ENCODE results near the gene IGF2BP1. TPM values are rescaled to one million over a fixed set of nuclear protein-coding genes. Genes with fewer than 3 reads are reported as not detected.

IGF2BP1 gene
- total and polyA plus RNA-seq, 7 donors = 0.14 to 0.36 (median 0.20) TPM; not detected in 4

DNA sequence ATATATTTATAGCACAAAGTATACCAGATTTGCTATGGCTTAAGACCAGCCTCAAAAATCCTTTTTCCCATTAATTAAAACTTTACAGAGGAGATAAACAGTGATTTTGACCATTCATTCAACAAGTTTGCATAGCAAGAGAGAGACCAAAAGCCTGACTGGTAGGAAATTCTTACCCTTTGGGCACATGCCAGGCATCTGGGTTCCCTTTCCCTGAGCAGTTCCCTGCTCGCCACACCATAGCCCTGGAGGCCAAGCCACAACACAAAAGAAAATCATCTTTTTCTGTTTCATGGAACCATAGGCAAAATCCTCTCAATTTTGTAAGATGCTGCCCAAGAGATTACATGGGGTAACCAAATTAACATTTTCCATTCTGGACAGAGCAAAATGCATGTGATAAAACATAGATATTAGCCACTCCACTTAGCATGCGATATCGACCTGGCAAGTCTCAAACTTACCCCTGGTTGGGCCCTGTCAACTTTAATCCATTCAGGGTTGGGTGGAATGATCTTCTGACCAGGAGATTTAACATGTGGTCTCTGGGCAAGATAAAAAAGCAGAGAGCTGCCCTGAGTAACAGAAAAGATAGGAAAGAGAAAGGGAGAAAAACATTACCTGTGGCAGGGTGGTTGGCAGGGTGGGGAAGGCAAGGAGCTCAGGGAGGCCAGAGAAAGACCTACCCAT is 77.8 kb downstream of the IGF2BP1 start:
- no peaks in the 10 kb centered on the region for H3K9me3 ChIP-seq
- no peak overlapping the region for H3K4me3 ChIP-seq
- H3K4me1 ChIP-seq = no peaks in the 10 kb centered on the region
- 91 to 92% methylated on average over 3 of the region's 3 CpGs for WGBS, 2 donors
- intact Hi-C loops (cut with DNase I) = no loop called here
- H3K36me3 ChIP-seq = no peaks in the 10 kb centered on the region
- H3K27ac ChIP-seq = no peak overlapping the region
- DNase-seq = no peak
- TF ChIP-seq POLR2AphosphoS5 (IDR thresholded peaks at IDR 0.05) (no peak), POLR2A (IDR thresholded peaks at IDR 0.05) (no peak), EP300 (IDR thresholded peaks at IDR 0.05) (no peak)
- TF ChIP-seq, protein P1, sequence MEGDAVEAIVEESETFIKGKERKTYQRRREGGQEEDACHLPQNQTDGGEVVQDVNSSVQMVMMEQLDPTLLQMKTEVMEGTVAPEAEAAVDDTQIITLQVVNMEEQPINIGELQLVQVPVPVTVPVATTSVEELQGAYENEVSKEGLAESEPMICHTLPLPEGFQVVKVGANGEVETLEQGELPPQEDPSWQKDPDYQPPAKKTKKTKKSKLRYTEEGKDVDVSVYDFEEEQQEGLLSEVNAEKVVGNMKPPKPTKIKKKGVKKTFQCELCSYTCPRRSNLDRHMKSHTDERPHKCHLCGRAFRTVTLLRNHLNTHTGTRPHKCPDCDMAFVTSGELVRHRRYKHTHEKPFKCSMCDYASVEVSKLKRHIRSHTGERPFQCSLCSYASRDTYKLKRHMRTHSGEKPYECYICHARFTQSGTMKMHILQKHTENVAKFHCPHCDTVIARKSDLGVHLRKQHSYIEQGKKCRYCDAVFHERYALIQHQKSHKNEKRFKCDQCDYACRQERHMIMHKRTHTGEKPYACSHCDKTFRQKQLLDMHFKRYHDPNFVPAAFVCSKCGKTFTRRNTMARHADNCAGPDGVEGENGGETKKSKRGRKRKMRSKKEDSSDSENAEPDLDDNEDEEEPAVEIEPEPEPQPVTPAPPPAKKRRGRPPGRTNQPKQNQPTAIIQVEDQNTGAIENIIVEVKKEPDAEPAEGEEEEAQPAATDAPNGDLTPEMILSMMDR (IDR thresholded peaks at IDR 0.05) = no peak
- peaks cover 0 to 8% (median 0%) of the 10 kb centered on the region in 3 donors for H3K27me3 ChIP-seq

GRCh38 chr17:49076573-49077384 is 79.6 kb downstream of the IGF2BP1 start:
- H3K4me3 ChIP-seq = no peak overlapping the region
- no peak for TF ChIP-seq EP300 (IDR thresholded peaks at IDR 0.05)
- TF ChIP-seq POLR2AphosphoS5 (IDR thresholded peaks at IDR 0.05) = no peak
- no peak for TF ChIP-seq POLR2A (IDR thresholded peaks at IDR 0.05)
- TF ChIP-seq, protein P1 (IDR thresholded peaks at IDR 0.05) = no peak
- no peaks in the 10 kb centered on the region for H3K36me3 ChIP-seq
- intact Hi-C loops (cut with DNase I) = no loop called here
- DNase-seq = no peak
- 86 to 88% methylated on average over 7 of the region's 7 CpGs for WGBS, 2 donors
- peaks cover 0 to 8% (median 0%) of the 10 kb centered on the region in 3 donors for H3K27me3 ChIP-seq
- no peaks in the 10 kb centered on the region for H3K4me1 ChIP-seq
- H3K27ac ChIP-seq = no peak overlapping the region
- H3K9me3 ChIP-seq = no peaks in the 10 kb centered on the region

GRCh38 chr17:49078248-49078647 is 81.1 kb downstream of the IGF2BP1 start:
- Histone ChIP-seq H3K27ac (no peak overlapping the region), H3K9me3 (no peaks in the 10 kb centered on the region), H3K4me1 (no peaks in the 10 kb centered on the region), H3K36me3 (no peaks in the 10 kb centered on the region), H3K27me3 (peaks cover 0 to 8% (median 0%) of the 10 kb centered on the region in 3 donors), H3K4me3 (no peak overlapping the region)
- WGBS, 2 donors = 84 to 92% methylated on average over 7 of the region's 7 CpGs
- intact Hi-C loops (cut with DNase I) = no loop called here
- DNase-seq = no peak
- TF ChIP-seq EP300 (IDR thresholded peaks at IDR 0.05) = no peak
- TF ChIP-seq POLR2AphosphoS5 (IDR thresholded peaks at IDR 0.05) = no peak
- TF ChIP-seq POLR2A (IDR thresholded peaks at IDR 0.05) = no peak
- TF ChIP-seq, protein P1 (IDR thresholded peaks at IDR 0.05) = no peak

DNA sequence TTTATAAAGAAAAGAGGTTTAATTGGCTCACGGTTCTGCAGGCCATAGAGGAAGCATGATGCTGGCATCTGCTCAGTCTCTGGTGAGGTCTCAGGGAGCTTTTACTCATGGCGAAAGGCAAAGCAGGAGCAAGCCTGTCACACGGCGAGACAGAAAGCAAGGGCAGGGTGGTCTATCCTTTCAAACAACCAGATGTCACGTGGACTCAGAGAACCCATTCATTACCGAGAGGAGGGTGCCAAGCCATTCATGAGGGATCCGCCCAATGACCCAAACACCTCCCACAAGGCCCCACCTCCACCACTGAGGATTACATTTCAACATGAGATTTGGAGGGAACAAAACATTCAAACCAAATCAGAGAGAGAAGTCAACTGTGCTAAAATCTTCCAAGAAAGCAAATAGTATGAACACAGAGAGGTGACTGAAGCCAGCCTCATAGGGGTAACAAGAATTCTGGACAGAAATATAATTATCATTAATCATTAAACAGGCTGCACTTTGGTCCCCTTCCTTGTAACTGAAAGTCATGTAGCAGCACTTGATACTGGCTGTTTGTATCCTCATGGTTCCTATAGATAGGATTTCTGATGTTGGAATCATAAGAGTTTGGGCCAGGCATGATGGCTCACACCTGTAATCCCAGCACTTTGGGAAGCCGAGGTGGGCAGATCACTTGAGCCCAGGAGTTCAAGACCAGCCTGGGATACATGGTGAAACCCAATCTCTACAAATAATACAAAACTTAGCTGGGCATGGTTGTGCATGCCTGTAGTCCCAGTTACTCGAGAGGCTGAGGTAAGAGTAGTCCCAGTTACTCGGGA is 82.9 kb downstream of the IGF2BP1 start:
- Histone ChIP-seq H3K36me3 (no peaks in the 10 kb centered on the region), H3K27ac (no peak overlapping the region), H3K4me1 (no peaks in the 10 kb centered on the region), H3K4me3 (no peak overlapping the region), H3K27me3 (peaks cover 0 to 8% (median 0%) of the 10 kb centered on the region in 3 donors), H3K9me3 (no peaks in the 10 kb centered on the region)
- DNase-seq = no peak
- intact Hi-C loops (cut with DNase I) = no loop called here
- WGBS, 2 donors = 63 to 84% methylated on average over 10 of the region's 10 CpGs
- TF ChIP-seq EP300 (IDR thresholded peaks at IDR 0.05) = no peak
- TF ChIP-seq POLR2A (IDR thresholded peaks at IDR 0.05) = no peak
- TF ChIP-seq, protein P1 (IDR thresholded peaks at IDR 0.05) = no peak
- no peak for TF ChIP-seq POLR2AphosphoS5 (IDR thresholded peaks at IDR 0.05)

Measured in sigmoid colon (tissue), 7 donors.